HEK293T (cell line): ENCODE measurements around the gene PPP2R1B.
A peak's percentile ranks its signal among the peaks of the same experiment; 100 is the strongest.

Experiments used
- CTCF ChIA-PET: fragments of 350-600 bp; formaldehyde crosslinking; extraction: SDS; loops from one replicate; lab custom pipeline; 2021; ENCODE audit warnings: antibody characterized with exemption, inconsistent platforms; lab: Yijun Ruan, JAX
- POLR2A ChIA-PET: fragments of 350-600 bp; formaldehyde crosslinking; extraction: SDS; loops from one replicate; lab custom pipeline; 2020; ENCODE audit warnings: antibody characterized with exemption, inconsistent platforms; lab: Yijun Ruan, JAX
- DNase-seq: peaks from one replicate; pipeline ENCODE4 v3.0.0; 2012; ENCODE audit warnings: mixed read lengths; ENCODE audit errors: extremely low spot score
- ARNT ChIP-seq: fragments of 450-650 bp; IDR thresholded peaks from 2 replicates; pipeline ENCODE4 v1.6.1; 2017; ENCODE audit warnings: mild to moderate bottlenecking
- BHLHE40 ChIP-seq: fragments of 450-650 bp; IDR thresholded peaks from 2 replicates; pipeline ENCODE4 v1.6.1; 2016; ENCODE audit warnings: mild to moderate bottlenecking, moderate library complexity, borderline replicate concordance
- CTBP1 ChIP-seq: fragments of 450-650 bp; IDR thresholded peaks from 2 replicates; pipeline ENCODE4 v1.6.1; 2016; ENCODE audit warnings: borderline replicate concordance
- ELF4 ChIP-seq: fragments of 450-650 bp; IDR thresholded peaks from 2 replicates; pipeline ENCODE4 v1.6.1; 2017; ENCODE audit warnings: antibody characterized with exemption
- FOXA1 ChIP-seq: fragments of 450-650 bp; IDR thresholded peaks from 2 replicates; pipeline ENCODE4 v1.6.1; 2016; ENCODE audit warnings: mild to moderate bottlenecking
- FOXK2 ChIP-seq: fragments of 450-650 bp; IDR thresholded peaks from 2 replicates; pipeline ENCODE4 v1.6.1; 2016; ENCODE audit warnings: mild to moderate bottlenecking
- FOXM1 ChIP-seq: fragments of 450-650 bp; IDR thresholded peaks from 2 replicates; pipeline ENCODE4 v1.6.1; 2017; ENCODE audit warnings: mild to moderate bottlenecking, borderline replicate concordance
- HDGF ChIP-seq: fragments of 450-650 bp; IDR thresholded peaks from 2 replicates; pipeline ENCODE4 v1.6.1; 2017; ENCODE audit warnings: antibody characterized with exemption, borderline replicate concordance
- L3MBTL2 ChIP-seq: fragments of 450-650 bp; conservative IDR thresholded peaks from 2 replicates; pipeline ENCODE4 v1.6.1; 2016; ENCODE audit warnings: mild to moderate bottlenecking
- LEF1 ChIP-seq: fragments of 450-650 bp; IDR thresholded peaks from 2 replicates; pipeline ENCODE4 v1.6.1; 2017; ENCODE audit warnings: mild to moderate bottlenecking, borderline replicate concordance
- NFRKB ChIP-seq: fragments of 450-650 bp; IDR thresholded peaks from 2 replicates; pipeline ENCODE4 v1.6.1; 2016; ENCODE audit warnings: mild to moderate bottlenecking, moderate library complexity
- SP1 ChIP-seq: fragments of 450-650 bp; IDR thresholded peaks from 2 replicates; pipeline ENCODE4 v1.6.1; 2017
- SUZ12 ChIP-seq: fragments of 450-650 bp; IDR thresholded peaks from 2 replicates; pipeline ENCODE4 v1.6.1; 2016; ENCODE audit warnings: mild to moderate bottlenecking
- TARDBP ChIP-seq: fragments of 450-650 bp; IDR thresholded peaks from 2 replicates; pipeline ENCODE4 v1.6.1; 2016
- ZNF384 ChIP-seq: fragments of 450-650 bp; IDR thresholded peaks from 2 replicates; pipeline ENCODE4 v1.6.1; 2016
- TF ChIP-seq, protein P1 (sequence below): fragments of 450-650 bp; IDR thresholded peaks from 2 replicates; pipeline ENCODE4 v1.6.1; 2016

The PPP2R1B gene

GRCh38 chr11:111808834-111809233, 42.6 kb upstream of the PPP2R1B start:
- POLR2A ChIA-PET = no interaction called here

DNA sequence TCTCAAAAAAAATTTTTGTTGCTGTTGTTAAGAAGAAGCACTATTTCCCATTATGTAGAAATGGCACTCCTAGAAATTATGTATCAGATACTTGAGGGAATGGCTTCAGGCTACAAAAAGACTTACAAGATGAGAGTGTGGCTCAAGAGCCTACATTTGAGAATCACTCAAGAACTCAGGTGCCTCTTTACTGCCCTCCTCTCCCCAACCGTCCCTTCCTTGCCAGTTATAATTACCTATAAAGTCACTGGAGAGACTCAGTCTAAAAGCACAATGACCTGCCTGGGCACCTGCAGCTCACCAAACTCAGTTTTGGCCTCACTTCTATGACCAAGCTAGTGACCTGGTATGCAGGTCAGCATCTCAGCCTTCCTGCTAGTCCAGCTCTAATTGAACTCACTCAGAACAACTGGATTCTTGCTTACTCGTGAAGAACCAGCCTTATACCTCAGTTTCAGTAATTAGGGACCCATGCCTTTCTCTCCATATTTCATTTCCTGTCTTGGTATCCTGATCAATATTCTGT, 41.9 kb upstream of the PPP2R1B start:
- DNase-seq = no peak
- ChIA-PET POLR2A (no interaction called here), CTCF (interaction anchor here (0.6 kb wide), 1 partner anchor 526 kb away, joined by 3 read pairs; no protein-coding TSS in a partner anchor)
- TF ChIP-seq CTBP1 = no peak
- no peak for TF ChIP-seq ZNF384
- TF ChIP-seq LEF1 = no peak
- no peak for TF ChIP-seq ARNT
- no peak for TF ChIP-seq TARDBP
- no peak for TF ChIP-seq FOXA1
- TF ChIP-seq FOXK2 = no peak
- TF ChIP-seq BHLHE40 = no peak
- no peak for TF ChIP-seq SP1
- no peak for TF ChIP-seq NFRKB
- no peak for TF ChIP-seq ELF4
- no peak for TF ChIP-seq SUZ12
- no peak for TF ChIP-seq HDGF
- TF ChIP-seq, protein P1, sequence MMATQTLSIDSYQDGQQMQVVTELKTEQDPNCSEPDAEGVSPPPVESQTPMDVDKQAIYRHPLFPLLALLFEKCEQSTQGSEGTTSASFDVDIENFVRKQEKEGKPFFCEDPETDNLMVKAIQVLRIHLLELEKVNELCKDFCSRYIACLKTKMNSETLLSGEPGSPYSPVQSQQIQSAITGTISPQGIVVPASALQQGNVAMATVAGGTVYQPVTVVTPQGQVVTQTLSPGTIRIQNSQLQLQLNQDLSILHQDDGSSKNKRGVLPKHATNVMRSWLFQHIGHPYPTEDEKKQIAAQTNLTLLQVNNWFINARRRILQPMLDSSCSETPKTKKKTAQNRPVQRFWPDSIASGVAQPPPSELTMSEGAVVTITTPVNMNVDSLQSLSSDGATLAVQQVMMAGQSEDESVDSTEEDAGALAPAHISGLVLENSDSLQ = no peak
- TF ChIP-seq L3MBTL2 = no peak
- no peak for TF ChIP-seq FOXM1

More at GRCh38 chr11:111808834-111809233, 42.6 kb upstream of the PPP2R1B start:
- no peak for DNase-seq
- TF ChIP-seq SUZ12 (no peak), TARDBP (no peak), L3MBTL2 (no peak), FOXA1 (no peak), BHLHE40 (no peak), LEF1 (no peak)
- TF ChIP-seq, protein P1 = no peak
- CTCF ChIA-PET = no interaction called here

DNA sequence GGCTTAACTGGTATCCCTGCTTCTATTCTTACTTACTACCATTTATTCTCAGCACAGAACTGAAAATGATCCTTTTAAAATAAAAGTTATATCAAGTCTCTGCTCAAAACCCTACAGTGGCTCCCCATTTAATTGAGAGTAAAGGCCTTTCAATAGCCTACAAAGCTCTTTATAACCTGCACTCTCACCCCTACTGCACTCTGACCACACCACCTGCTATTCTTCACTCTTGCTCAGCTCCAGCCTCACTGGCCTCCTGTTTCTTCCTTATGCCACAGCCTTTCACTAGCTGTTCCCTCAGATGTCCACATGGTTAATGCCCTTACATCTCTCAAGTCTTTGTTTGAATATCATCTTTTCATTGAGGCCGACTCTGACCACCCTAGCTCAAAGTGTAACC, 40.9 kb upstream of the PPP2R1B start:
- POLR2A ChIA-PET = interaction anchor here (1.3 kb wide), 1 partner anchor 16 kb away, joined by 3 read pairs; no protein-coding TSS in a partner anchor
- no peak for TF ChIP-seq ARNT
- TF ChIP-seq LEF1 = no peak
- no peak for TF ChIP-seq CTBP1
- no peak for TF ChIP-seq FOXM1
- no peak for TF ChIP-seq BHLHE40
- no peak for TF ChIP-seq L3MBTL2
- TF ChIP-seq FOXK2 = no peak
- TF ChIP-seq TARDBP = no peak
- TF ChIP-seq NFRKB = no peak
- TF ChIP-seq HDGF = no peak
- CTCF ChIA-PET = interaction anchor here (0.7 to 1.1 kb wide), 3 partner anchors 29 to 1728 kb away, joined by 3 to 6 read pairs (median 4); no protein-coding TSS in a partner anchor
- DNase-seq = no peak

DNA sequence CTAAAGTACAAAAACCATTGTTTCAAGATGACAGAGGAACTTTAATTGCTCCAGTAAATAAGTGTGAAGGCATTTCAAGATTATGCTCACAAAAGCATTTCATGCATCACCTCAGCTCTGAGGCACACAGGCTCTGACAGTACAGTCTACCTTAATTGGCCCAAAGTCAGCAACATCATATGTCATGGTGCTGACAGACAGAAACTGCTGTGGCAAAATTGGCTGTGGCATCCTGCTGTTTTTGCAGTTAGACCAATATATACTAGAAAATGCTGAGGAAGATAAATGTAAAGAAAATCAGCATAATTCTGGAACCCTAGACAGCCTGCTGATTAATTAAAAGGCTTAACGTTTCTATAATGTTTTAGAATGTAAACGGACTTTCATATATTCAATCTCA, 34.9 kb upstream of the PPP2R1B start:
- DNase-seq = no peak
- CTCF ChIA-PET = interaction anchor here (0.5 to 0.7 kb wide), 2 partner anchors 21 to 40 kb away, joined by 3 read pairs; no protein-coding TSS in a partner anchor

DNA sequence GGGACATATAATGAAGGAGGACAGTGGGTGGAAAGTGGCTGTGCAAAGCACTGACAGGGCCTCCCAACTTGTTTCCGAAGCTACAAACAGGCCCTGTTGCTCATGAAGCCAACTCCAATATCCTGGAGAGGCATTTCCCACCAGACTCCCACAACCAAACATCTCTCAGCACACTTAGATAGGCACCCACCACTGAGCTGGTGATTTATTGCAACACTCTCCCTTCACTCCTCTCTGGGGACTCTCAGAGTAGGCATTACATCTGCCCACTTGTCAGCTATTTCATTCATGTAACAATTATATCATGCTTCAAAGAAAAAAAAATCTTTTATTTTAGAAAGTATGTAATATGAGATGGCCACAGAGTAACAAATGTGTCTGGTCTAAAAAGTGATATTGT, 32.1 kb upstream of the PPP2R1B start:
- no peak for TF ChIP-seq NFRKB
- TF ChIP-seq ARNT = no peak
- TF ChIP-seq L3MBTL2 = no peak
- no peak for TF ChIP-seq HDGF
- TF ChIP-seq ZNF384 = no peak
- no peak for TF ChIP-seq FOXM1
- TF ChIP-seq LEF1 = no peak
- no peak for TF ChIP-seq TARDBP
- TF ChIP-seq FOXK2 = no peak
- no peak for TF ChIP-seq SUZ12
- TF ChIP-seq, protein P1 = no peak
- TF ChIP-seq FOXA1 = no peak
- TF ChIP-seq CTBP1 = no peak
- TF ChIP-seq BHLHE40 = no peak
- no peak for TF ChIP-seq ELF4
- ChIA-PET CTCF (no interaction called here), POLR2A (no interaction called here)
- no peak for DNase-seq

More for the DNA sequence above, 34.9 kb upstream of the PPP2R1B start:
- TF ChIP-seq, protein P1 = peak; percentile 45; the same call in 1 of the 2 replicates
- no peak for TF ChIP-seq FOXM1
- POLR2A ChIA-PET = no interaction called here

DNA sequence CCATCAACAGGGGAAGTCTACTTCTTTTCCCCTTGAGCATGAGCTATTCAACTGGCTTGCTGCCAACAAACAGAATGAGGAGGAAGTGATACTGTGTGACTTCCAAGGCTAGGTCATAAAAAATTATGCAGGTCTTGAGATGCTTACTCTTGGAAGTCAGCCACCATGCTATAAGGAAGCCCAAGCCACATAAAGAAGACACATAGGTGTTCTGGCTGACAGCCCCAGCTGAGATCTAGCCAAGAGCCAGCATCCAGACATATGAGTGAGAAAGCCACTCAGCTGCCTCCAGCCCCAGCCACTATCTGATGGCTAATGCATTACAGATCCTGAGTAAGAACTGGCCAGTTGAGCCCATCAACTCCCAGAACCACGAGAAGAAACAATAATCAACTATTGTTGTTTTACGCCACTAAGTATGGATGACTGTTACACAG, 31.0 kb upstream of the PPP2R1B start:
- no peak for DNase-seq
- POLR2A ChIA-PET = interaction anchor here (0.9 kb wide), 1 partner anchor 74 kb away, joined by 3 read pairs; the partner anchor contains the start of gene ALG9
- CTCF ChIA-PET = no interaction called here
- TF ChIP-seq CTBP1 = no peak
- TF ChIP-seq FOXM1 = no peak
- TF ChIP-seq, protein P1 = no peak
